H9 (cell line): ENCODE results near the gene CDK6. TPM values are rescaled to one million over a fixed set of nuclear protein-coding genes. Genes with fewer than 3 reads are reported as not detected.

Source experiments
- DNase-seq: peaks from one replicate; pipeline ENCODE4 v3.0.0-alpha.2; 2017
- H2AFZ ChIP-seq: one replicate; pipeline ENCODE4 v1.6.1; 2013; ENCODE audit warnings: mild to moderate bottlenecking, low read length, control low read depth, moderate library complexity
- H2AK5ac ChIP-seq: 2 replicates; pipeline ENCODE4 v1.6.1; 2013; ENCODE audit warnings: low read length, control low read depth, mixed read lengths; ENCODE audit not compliant: insufficient read length
- H2BK120ac ChIP-seq: one replicate; pipeline ENCODE4 v1.6.1; 2013; ENCODE audit warnings: low read depth, mild to moderate bottlenecking, low read length, control low read depth, inconsistent platforms; ENCODE audit not compliant: poor library complexity, severe bottlenecking
- H2BK12ac ChIP-seq: 2 replicates; pipeline ENCODE4 v1.6.1; 2013; ENCODE audit warnings: low read length, control low read depth, mixed read lengths, low read depth; ENCODE audit not compliant: insufficient read length
- H2BK15ac ChIP-seq: 2 replicates; pipeline ENCODE4 v1.6.1; 2013; ENCODE audit warnings: low read depth, low read length, control low read depth
- H2BK20ac ChIP-seq: one replicate; pipeline ENCODE4 v1.6.1; 2013; ENCODE audit warnings: low read depth, mild to moderate bottlenecking, low read length, control low read depth, inconsistent platforms; ENCODE audit not compliant: poor library complexity, severe bottlenecking
- H2BK5ac ChIP-seq: 2 replicates; pipeline ENCODE4 v1.6.1; 2013; ENCODE audit warnings: low read length, control low read depth, mixed read lengths; ENCODE audit not compliant: insufficient read length
- H3K14ac ChIP-seq: 2 replicates; pipeline ENCODE4 v1.6.1; 2013; ENCODE audit warnings: low read length, control low read depth; ENCODE audit not compliant: insufficient read depth
- H3K18ac ChIP-seq: 2 replicates; pipeline ENCODE4 v1.6.1; 2013; ENCODE audit warnings: low read depth, mild to moderate bottlenecking, mixed read lengths, low read length, control low read depth; ENCODE audit not compliant: insufficient read length
- H3K23ac ChIP-seq: 2 replicates; pipeline ENCODE4 v1.6.1; 2013; ENCODE audit warnings: low read length, control low read depth, mixed read lengths, low read depth; ENCODE audit not compliant: insufficient read length
- H3K23me2 ChIP-seq: 2 replicates; pipeline ENCODE4 v1.6.1; 2013; ENCODE audit warnings: low read depth, mild to moderate bottlenecking, mixed read lengths, low read length, control low read depth; ENCODE audit not compliant: insufficient read length, poor library complexity, severe bottlenecking
- H3K27ac ChIP-seq: 2 replicates; pipeline ENCODE4 v1.5.1; 2013; ENCODE audit warnings: low read length, control low read depth, mixed read lengths, low read depth; ENCODE audit not compliant: insufficient read length
- H3K27me3 ChIP-seq: 2 replicates; pipeline ENCODE4 v1.6.1; 2013; ENCODE audit warnings: low read length, control low read depth, inconsistent platforms; ENCODE audit not compliant: insufficient read depth
- H3K4ac ChIP-seq: 2 replicates; pipeline ENCODE4 v1.6.1; 2013; ENCODE audit warnings: low read depth, mild to moderate bottlenecking, control low read depth, inconsistent platforms, low read length, moderate library complexity
- H3K4me1 ChIP-seq: 2 replicates; pipeline ENCODE4 v1.6.1; 2013; ENCODE audit warnings: low read length, control low read depth, inconsistent platforms; ENCODE audit not compliant: insufficient read depth
- H3K4me2 ChIP-seq: 2 replicates; pipeline ENCODE4 v1.6.1; 2013; ENCODE audit warnings: low read length, control low read depth, mixed read lengths; ENCODE audit not compliant: insufficient read length, insufficient read depth
- H3K56ac ChIP-seq: 2 replicates; pipeline ENCODE4 v1.6.1; 2013; ENCODE audit warnings: low read depth, mild to moderate bottlenecking, mixed read lengths, low read length, control low read depth; ENCODE audit not compliant: insufficient read length
- H3K79me1 ChIP-seq: 2 replicates; pipeline ENCODE4 v1.6.1; 2013; ENCODE audit warnings: low read depth, mild to moderate bottlenecking, moderate library complexity, low read length, control low read depth, inconsistent platforms; ENCODE audit not compliant: insufficient read depth, poor library complexity, severe bottlenecking
- H3K79me2 ChIP-seq: 2 replicates; pipeline ENCODE4 v1.6.1; 2013; ENCODE audit warnings: low read length, control low read depth, inconsistent platforms; ENCODE audit not compliant: insufficient read depth
- H3K9ac ChIP-seq: 2 replicates; pipeline ENCODE4 v1.6.1; 2013; ENCODE audit warnings: low read length, control low read depth, mixed read lengths; ENCODE audit not compliant: insufficient read length; ENCODE audit errors: extremely low read depth
- H3K9me3 ChIP-seq: one replicate; pipeline ENCODE4 v1.6.1; 2013; ENCODE audit warnings: low read depth, low read length, inconsistent platforms; ENCODE audit not compliant: control insufficient read depth
- H3T11ph ChIP-seq: one replicate; pipeline ENCODE4 v1.6.1; 2013; ENCODE audit warnings: mild to moderate bottlenecking, low read length, control low read depth, inconsistent platforms
- H4K20me1 ChIP-seq: one replicate; pipeline ENCODE4 v1.6.1; 2013; ENCODE audit not compliant: control insufficient read depth, insufficient read length, insufficient read depth
- H4K5ac ChIP-seq: 2 replicates; pipeline ENCODE4 v1.6.1; 2013; ENCODE audit warnings: low read depth, mild to moderate bottlenecking, mixed read lengths, low read length, control low read depth; ENCODE audit not compliant: insufficient read length
- H4K8ac ChIP-seq: replicated peaks from 2 replicates; pipeline ENCODE4 v1.6.1; 2013; ENCODE audit warnings: low read length, control low read depth, mixed read lengths, low read depth; ENCODE audit not compliant: insufficient read length
- H4K91ac ChIP-seq: 2 replicates; pipeline ENCODE4 v1.6.1; 2013; ENCODE audit warnings: low read depth, mild to moderate bottlenecking, moderate library complexity, mixed read lengths, low read length, control low read depth; ENCODE audit not compliant: insufficient read length
- H3K27ac Mint-ChIP-seq, 3 experiments: 2 replicates in 2 of 3; 3 replicates in 1 of 3; pipeline ENCODE4 v1.8.0; 2020 to 2021; ENCODE audit warnings: mixed read lengths in 3 of 3, mild to moderate bottlenecking in 1 of 3, moderate library complexity in 1 of 3
- H3K27me3 Mint-ChIP-seq: 2 replicates; pipeline ENCODE4 v1.8.0; 2021; ENCODE audit warnings: low read depth, mild to moderate bottlenecking, moderate library complexity, mixed read lengths
- H3K36me3 Mint-ChIP-seq, 3 experiments: 2 replicates in 2 of 3; 3 replicates in 1 of 3; pipeline ENCODE4 v1.8.0; 2020 to 2021; ENCODE audit warnings: low read depth in 3 of 3, mixed read lengths in 3 of 3; ENCODE audit not compliant: insufficient read depth in 1 of 3
- H3K4me1 Mint-ChIP-seq, 2 experiments: 2 replicates each; pipeline ENCODE4 v1.8.0; 2020; ENCODE audit warnings: mixed read lengths in 2 of 2
- H3K4me3 Mint-ChIP-seq, 2 experiments: 2 replicates in 1 of 2; 3 replicates in 1 of 2; pipeline ENCODE4 v1.8.0; 2020 to 2021; ENCODE audit warnings: mild to moderate bottlenecking in 2 of 2, mixed read lengths in 2 of 2, moderate library complexity in 1 of 2
- H3K9me3 Mint-ChIP-seq, 2 experiments: 2 replicates in 1 of 2; 3 replicates in 1 of 2; pipeline ENCODE4 v1.8.0; 2020; ENCODE audit warnings: mild to moderate bottlenecking in 2 of 2, mixed read lengths in 2 of 2, moderate library complexity in 1 of 2
- CTCF ChIP-seq: fragments of 200-600 bp; sonication (generic); conservative IDR thresholded peaks from 3 replicates; pipeline ENCODE4 v1.8.0; 2021; ENCODE audit warnings: antibody characterized with exemption, mild to moderate bottlenecking
- WGBS: extraction: QIAGEN DNeasy Blood & Tissue Kit; methylation state at CpG from one replicate; pipeline ENCODE4 v1.1.7; 2013; ENCODE audit warnings: missing lambda C conversion rate, low lambda C conversion rate, mixed read lengths; ENCODE audit not compliant: insufficient read length; ENCODE audit errors: extremely low coverage; 5-methylcytosine and 5-hydroxymethylcytosine counted together
- total RNA-seq: library from RNA; stranded (reverse); gene quantifications from 2 replicates; pipeline ENCODE4 v1.2.1, GENCODE V29; 2021

CDK6 gene
- total RNA-seq, 1 experiment from 2014 or later = 30.0 TPM

GRCh38 chr7:92643821-92644220, 192.6 kb downstream of the CDK6 start:
- no peaks in the 10 kb centered on the region for H3K36me3 Mint-ChIP-seq
- Histone ChIP-seq H2AFZ (no peak overlapping the region), H3K9me3 (no peaks in the 10 kb centered on the region), H3K27me3 (no peaks in the 10 kb centered on the region), H3K9ac (no peak overlapping the region), H4K5ac (no peak overlapping the region), H2BK120ac (no peak overlapping the region), H3K79me1 (no peaks in the 10 kb centered on the region), H3K18ac (no peak overlapping the region), H2AK5ac (no peak overlapping the region), H2BK12ac (no peak overlapping the region), H4K20me1 (no peaks in the 10 kb centered on the region), H2BK5ac (no peak overlapping the region), H3K23ac (no peak overlapping the region), H4K91ac (no peak overlapping the region), H3K4me1 (no peaks in the 10 kb centered on the region), H3K79me2 (no peaks in the 10 kb centered on the region), H4K8ac (no peak overlapping the region), H2BK15ac (no peak overlapping the region), H3K4me2 (no peak overlapping the region), H3T11ph (no peak overlapping the region), H3K56ac (no peak overlapping the region), H3K23me2 (no peaks in the 10 kb centered on the region), H3K4ac (no peak overlapping the region), H3K14ac (no peak overlapping the region), H3K27ac (no peak overlapping the region), H2BK20ac (no peak overlapping the region)
- no peak for TF ChIP-seq CTCF
- no peak for DNase-seq
- H3K4me1 Mint-ChIP-seq = peaks cover 8 to 11% of the 10 kb centered on the region in 2 experiments; a peak in 3 of 4 replicates
- no peak overlapping the region for H3K4me3 Mint-ChIP-seq
- no peaks in the 10 kb centered on the region for H3K9me3 Mint-ChIP-seq
- no peak overlapping the region for H3K27ac Mint-ChIP-seq
- no peaks in the 10 kb centered on the region for H3K27me3 Mint-ChIP-seq
- WGBS = no CpG with 5 or more reads among the region's 2 CpGs
